ENCODE data around the gene ABCA6. TPM values are rescaled to one million over a fixed set of nuclear protein-coding genes. Genes with fewer than 3 reads are reported as not detected.
A peak's percentile ranks its signal among the peaks of the same experiment; 100 is the strongest.

ABCA6 gene
- 81.0 and 84.3 TPM in 2 replicates for total RNA-seq (2013; cell fraction: nucleolus; rRNA removed)
- total RNA-seq (2014; rRNA removed) = 15.6 and 18.1 TPM in 2 replicates
- total RNA-seq (2014; rRNA removed; fragmentation: Illumina TruSeq; extraction: Trizol) = 19.5 and 21.4 TPM in 2 replicates
- 13.7 and 14.3 TPM in 2 replicates for total RNA-seq (2021)
- 3.5 TPM for polyA plus RNA-seq (2011; ENCODE audit: low read depth)
- polyA plus RNA-seq (2011; rRNA removed) = 36.9 and 53.4 TPM in 2 replicates
- 14.2 and 15.0 TPM in 2 replicates for polyA plus RNA-seq (2011; cell fraction: cytosol; rRNA removed)
- polyA plus RNA-seq (2011; cell fraction: nucleus; rRNA removed) = 53.3 and 57.0 TPM in 2 replicates
- polyA plus RNA-seq (2012) = 4.8 and 7.9 TPM in 2 replicates
- polyA plus RNA-seq (2014; fragmentation: Illumina TruSeq; extraction: Trizol) = 15.6 and 18.6 TPM in 2 replicates
- 10 to 100 TPM in 1 of 2 experiments, 1 to 10 TPM in 1; 9.0 to 10.1 TPM for polyA plus RNA-seq (2014; fragmentation: Nextera tagmentation; extraction: Ambion mirVana)
- 7.6 and 11.5 TPM in 2 replicates for polyA plus RNA-seq (2014; rRNA removed)
- polyA plus RNA-seq (2016; fragmentation: Nextera tagmentation; extraction: Ambion mirVana) = 1 to 10 TPM; 6.8 to 7.0 TPM
- 41.5 and 47.3 TPM in 2 replicates for polyA minus RNA-seq (2011; rRNA and poly(A)+ RNA removed)
- polyA minus RNA-seq (2011; cell fraction: cytosol; rRNA and poly(A)+ RNA removed) = 10.6 and 16.2 TPM in 2 replicates
- polyA minus RNA-seq (2011; cell fraction: nucleus; rRNA and poly(A)+ RNA removed) = 55.2 and 78.9 TPM in 2 replicates
- Bru-seq, nascent RNA = percentile 77 among the genes with signal in this experiment
- percentile 76 among the genes with signal in this experiment for BruChase-seq, experiment 1, labeled RNA remaining after a 6-hour chase
- percentile 80 among the genes with signal in this experiment for BruChase-seq, experiment 2, labeled RNA remaining after a 2-hour chase
- long read RNA-seq, experiment 1, partial matches to known transcripts = 7 of 15 reads
- long read RNA-seq, experiment 1, other reads (novel, unspliced or antisense) = 5 of 15 reads
- long read RNA-seq, experiment 2, transcript ABCA6-204 (9 exons, 1,706 nt) = major isoform, 29 of 153 reads
- long read RNA-seq, experiment 2, partial matches to known transcripts = 90 of 153 reads
- long read RNA-seq, experiment 2, other reads (novel, unspliced or antisense) = 34 of 153 reads

DNA sequence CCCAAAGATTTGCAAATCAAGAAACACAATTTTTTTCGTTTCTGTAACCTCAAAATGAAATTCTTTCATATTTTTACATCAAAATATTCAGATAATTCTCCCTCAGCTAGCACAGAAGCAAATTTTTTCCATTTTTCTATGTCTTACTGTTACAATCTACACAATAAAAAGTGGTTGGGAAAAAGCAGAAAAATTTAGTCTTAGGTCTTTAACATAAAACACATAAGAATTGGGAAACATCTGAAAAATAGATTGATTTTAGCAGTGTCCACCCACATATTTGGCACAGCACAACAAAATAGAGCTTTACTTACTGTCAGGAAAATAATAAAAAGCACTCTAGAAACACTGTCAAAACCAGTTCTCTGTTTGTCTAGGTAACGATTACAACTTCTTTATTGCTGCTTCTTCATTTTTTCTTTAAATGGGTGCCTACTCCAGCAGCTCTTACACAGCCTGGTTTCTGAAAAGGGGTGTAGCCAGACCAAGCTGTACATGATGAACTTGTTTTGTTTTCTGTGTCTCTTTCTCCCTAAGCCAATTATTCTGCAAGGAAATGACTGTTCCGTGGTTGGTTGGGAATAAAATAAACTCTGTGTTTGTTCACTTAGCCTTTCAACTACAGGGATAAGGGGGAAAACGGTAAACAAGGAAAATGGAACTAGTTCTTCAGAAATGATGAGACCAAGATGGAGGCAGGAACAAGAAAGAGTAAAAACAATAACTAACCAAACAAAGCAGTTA is at the start of gene ABCA6:
Gene ABCA6, minus strand, starts transcription at position 465 of the 744 bp plus-strand sequence. CDS start 1,192 bp downstream, outside the sequence.
- BruUV-seq (replicated peaks) = no TSS peak
- FAIRE-seq = no peak
- H3K9me3 ChIP-seq (replicated peaks; ENCODE audit: control insufficient read depth, insufficient read depth, low read length) = no peaks in the 10 kb centered on the region; the same call in 2 of the 3 replicates
- intact Hi-C loops (cut with micrococcal nuclease; ENCODE audit: unreplicated experiment) (no loop called here), in situ Hi-C loops (cut with MboI) (no loop called here)
- H3K79me2 ChIP-seq (ENCODE audit: control insufficient read depth, insufficient read depth, low read length) = no peaks in the 10 kb centered on the region
- H3K9ac ChIP-seq (ENCODE audit: control insufficient read depth, insufficient read depth, low read length) = no peak within 1 kb of the TSS
- no peak within 1 kb of the TSS for H3K27ac ChIP-seq (ENCODE audit: control insufficient read depth, insufficient read depth)
- H3K4me3 ChIP-seq = no peak within 1 kb of the TSS
- no peaks in the 10 kb centered on the region for H3K36me3 ChIP-seq (ENCODE audit: control insufficient read depth in 2 of 2, insufficient read depth in 2 of 2, low read length in 1 of 2)
- no peak within 1 kb of the TSS for H2AFZ ChIP-seq (ENCODE audit: control insufficient read depth, low read depth, low read length)
- ATAC-seq = no peak
- 80% methylated on average over 4 of the region's 4 CpGs for WGBS (ENCODE audit: insufficient coverage, insufficient replicate concordance, low lambda C conversion rate, missing lambda C conversion rate)
- no peak for DNase-seq (ENCODE audit: low read depth, low spot score)
- TF ChIP-seq BCL11A (IDR thresholded peaks at IDR 0.05; ENCODE audit: low read depth, low read length) (no peak), RAD21 (IDR thresholded peaks at IDR 0.05; ENCODE audit: insufficient read depth, low read depth, low read length) (no peak), YBX1 (IDR thresholded peaks at IDR 0.05) (no peak), RB1 (IDR thresholded peaks at IDR 0.05; ENCODE audit: borderline replicate concordance) (no peak), SMAD1 (IDR thresholded peaks at IDR 0.05; ENCODE audit: low read depth, partially characterized antibody) (no peak), ZZZ3 (IDR thresholded peaks at IDR 0.05; ENCODE audit: control insufficient read depth, insufficient read length, low read depth) (no peak), YY1 (IDR thresholded peaks at IDR 0.05; ENCODE audit: low read depth, low read length) (no peak), MTA2 (IDR thresholded peaks at IDR 0.05; ENCODE audit: low read depth) (no peak), CREB1 (IDR thresholded peaks at IDR 0.05; ENCODE audit: low read depth) (no peak)
- ChIA-PET SMC1A (ENCODE audit: uncharacterized antibody, unreplicated experiment) (interaction anchor here (1.2 to 3.1 kb wide), 6 partner anchors 8 to 61 kb away, joined by 3 to 18 read pairs (median 4); no protein-coding TSS in a partner anchor), RAD21 (ENCODE audit: unreplicated experiment) (no interaction called here), POLR2A (no interaction called here), CTCF (interaction anchor here (0.8 to 1.6 kb wide), 2 partner anchors 9 to 12 kb away, joined by 3 to 4 read pairs; no protein-coding TSS in a partner anchor)
- H4K20me1 ChIP-seq (ENCODE audit: control insufficient read depth, insufficient read depth) = no peaks in the 10 kb centered on the region
- no peak within 1 kb of the TSS for H3K4me2 ChIP-seq (ENCODE audit: control insufficient read depth, insufficient read depth)
- H3K27me3 ChIP-seq (replicated peaks in 1 of 2; ENCODE audit: control insufficient read depth in 2 of 2, insufficient read depth in 2 of 2, low read length in 1 of 2) = no peaks in the 10 kb centered on the region
- H3K4me1 ChIP-seq (ENCODE audit: control insufficient read depth, insufficient read depth, low read length) = no peaks in the 10 kb centered on the region
